Measurements from ENCODE around the gene DNM2.

- no peak for TF ChIP-seq POLR2A (IDR thresholded peaks at IDR 0.05)
- TF ChIP-seq CTCF (IDR thresholded peaks at IDR 0.05) = no peak
Measured at GRCh38 chr19:10695401-10696398, 22.2 kb upstream of the DNM2 start.
